ENCODE data around the gene SPSB3. TPM values are rescaled to one million over a fixed set of nuclear protein-coding genes. Genes with fewer than 3 reads are reported as not detected.

SPSB3 gene
- total RNA-seq, 1 donor from 2014 or later, result 50.0 TPM

DNA sequence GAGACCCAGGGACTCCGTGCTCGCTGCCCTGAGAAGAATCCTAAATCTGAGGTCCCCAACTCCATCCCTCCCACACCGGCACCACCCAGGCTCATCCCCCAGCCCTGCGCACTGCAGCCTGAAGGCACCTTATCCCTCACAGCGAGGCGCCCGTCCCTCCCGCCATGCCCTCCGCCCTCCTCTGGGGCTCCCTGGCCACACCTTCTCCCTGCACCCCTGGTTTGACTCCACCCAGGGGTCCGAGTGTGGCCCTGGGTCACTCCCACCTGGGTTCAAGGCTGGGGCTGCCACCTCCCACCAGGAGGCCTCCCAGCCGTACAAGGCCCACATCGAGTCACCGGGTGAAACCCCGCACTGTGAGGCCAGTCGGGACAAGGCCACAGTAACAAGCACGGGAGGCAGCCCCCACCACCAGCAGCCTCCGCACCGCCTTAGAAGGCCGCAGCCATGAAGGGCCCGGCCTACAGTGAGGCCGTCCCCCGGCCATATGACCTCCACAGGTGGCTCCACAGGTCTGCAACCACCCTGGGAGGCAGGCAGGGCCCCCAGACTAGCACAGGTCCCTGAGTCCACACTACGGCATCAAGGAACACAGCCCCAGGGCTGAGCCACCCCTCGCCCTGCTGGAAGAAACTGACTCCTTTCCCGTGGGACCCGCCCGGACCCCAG, 36.0 kb upstream of the SPSB3 start:
- no peaks in the 10 kb centered on the region for H3K4me1 Mint-ChIP-seq
- no peak for DNase-seq (ENCODE audit: low spot score in 2 of 2, unreplicated experiment in 2 of 2)
- H3K27ac Mint-ChIP-seq, result no peak overlapping the region
- H3K36me3 Mint-ChIP-seq, result peaks cover 14% of the 10 kb centered on the region
- H3K27me3 Mint-ChIP-seq (ENCODE audit: low read depth), result no peaks in the 10 kb centered on the region
- H3K9me3 Mint-ChIP-seq, result no peaks in the 10 kb centered on the region
- no peak overlapping the region for H3K4me3 Mint-ChIP-seq
- TF ChIP-seq, protein P1, sequence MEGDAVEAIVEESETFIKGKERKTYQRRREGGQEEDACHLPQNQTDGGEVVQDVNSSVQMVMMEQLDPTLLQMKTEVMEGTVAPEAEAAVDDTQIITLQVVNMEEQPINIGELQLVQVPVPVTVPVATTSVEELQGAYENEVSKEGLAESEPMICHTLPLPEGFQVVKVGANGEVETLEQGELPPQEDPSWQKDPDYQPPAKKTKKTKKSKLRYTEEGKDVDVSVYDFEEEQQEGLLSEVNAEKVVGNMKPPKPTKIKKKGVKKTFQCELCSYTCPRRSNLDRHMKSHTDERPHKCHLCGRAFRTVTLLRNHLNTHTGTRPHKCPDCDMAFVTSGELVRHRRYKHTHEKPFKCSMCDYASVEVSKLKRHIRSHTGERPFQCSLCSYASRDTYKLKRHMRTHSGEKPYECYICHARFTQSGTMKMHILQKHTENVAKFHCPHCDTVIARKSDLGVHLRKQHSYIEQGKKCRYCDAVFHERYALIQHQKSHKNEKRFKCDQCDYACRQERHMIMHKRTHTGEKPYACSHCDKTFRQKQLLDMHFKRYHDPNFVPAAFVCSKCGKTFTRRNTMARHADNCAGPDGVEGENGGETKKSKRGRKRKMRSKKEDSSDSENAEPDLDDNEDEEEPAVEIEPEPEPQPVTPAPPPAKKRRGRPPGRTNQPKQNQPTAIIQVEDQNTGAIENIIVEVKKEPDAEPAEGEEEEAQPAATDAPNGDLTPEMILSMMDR (IDR thresholded peaks at IDR 0.05; ENCODE audit: unreplicated experiment), result no peak

DNA sequence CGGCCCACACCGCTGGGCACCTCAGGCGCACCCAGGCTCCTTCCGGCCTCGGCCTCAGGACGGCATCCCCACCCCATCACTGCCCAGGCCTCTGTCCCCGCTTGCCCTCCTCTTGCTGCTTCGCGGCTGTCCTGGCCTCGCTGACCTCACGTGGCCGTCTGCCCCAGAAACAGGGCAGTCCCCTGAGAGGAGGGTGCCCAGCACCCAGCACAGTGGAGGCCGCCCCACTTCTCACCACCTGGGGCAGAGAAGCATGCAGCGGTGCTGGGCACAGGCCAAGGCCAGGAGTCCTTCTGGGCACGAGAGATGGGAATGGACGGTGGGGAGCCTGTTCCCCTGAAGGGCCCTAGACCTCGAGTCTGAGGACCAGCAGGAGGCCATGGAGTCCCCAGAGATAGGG, 35.3 kb upstream of the SPSB3 start:
- Mint-ChIP-seq H3K4me1 (no peaks in the 10 kb centered on the region), H3K27me3 (ENCODE audit: low read depth) (no peaks in the 10 kb centered on the region), H3K36me3 (peaks cover 14% of the 10 kb centered on the region), H3K9me3 (no peaks in the 10 kb centered on the region), H3K27ac (no peak overlapping the region), H3K4me3 (no peak overlapping the region)
- no peak for DNase-seq (ENCODE audit: low spot score in 2 of 2, unreplicated experiment in 2 of 2)
- TF ChIP-seq, protein P1 (IDR thresholded peaks at IDR 0.05; ENCODE audit: unreplicated experiment), result no peak

DNA sequence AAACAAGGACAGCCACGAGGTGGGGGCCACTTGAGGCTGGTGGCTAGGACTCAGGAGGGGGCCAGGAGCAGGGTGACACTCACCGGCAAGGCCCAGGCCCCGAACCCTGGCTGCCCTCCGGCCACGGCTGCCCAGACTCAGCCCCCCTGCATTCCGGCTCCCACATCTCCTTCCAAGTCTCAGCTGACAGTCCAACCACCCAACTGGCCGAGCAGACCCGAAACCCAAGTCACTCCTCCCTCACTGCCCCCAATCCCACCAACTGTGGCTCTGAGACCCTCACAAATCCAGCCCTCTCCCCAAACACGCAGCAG, 34.9 kb upstream of the SPSB3 start:
- Mint-ChIP-seq H3K4me3 (no peak overlapping the region), H3K4me1 (no peaks in the 10 kb centered on the region), H3K27ac (no peak overlapping the region), H3K9me3 (no peaks in the 10 kb centered on the region), H3K36me3 (peaks cover 14% of the 10 kb centered on the region), H3K27me3 (ENCODE audit: low read depth) (no peaks in the 10 kb centered on the region)
- DNase-seq (ENCODE audit: low spot score in 2 of 2, unreplicated experiment in 2 of 2), result no peak
- TF ChIP-seq, protein P1 (IDR thresholded peaks at IDR 0.05; ENCODE audit: unreplicated experiment), result no peak

DNA sequence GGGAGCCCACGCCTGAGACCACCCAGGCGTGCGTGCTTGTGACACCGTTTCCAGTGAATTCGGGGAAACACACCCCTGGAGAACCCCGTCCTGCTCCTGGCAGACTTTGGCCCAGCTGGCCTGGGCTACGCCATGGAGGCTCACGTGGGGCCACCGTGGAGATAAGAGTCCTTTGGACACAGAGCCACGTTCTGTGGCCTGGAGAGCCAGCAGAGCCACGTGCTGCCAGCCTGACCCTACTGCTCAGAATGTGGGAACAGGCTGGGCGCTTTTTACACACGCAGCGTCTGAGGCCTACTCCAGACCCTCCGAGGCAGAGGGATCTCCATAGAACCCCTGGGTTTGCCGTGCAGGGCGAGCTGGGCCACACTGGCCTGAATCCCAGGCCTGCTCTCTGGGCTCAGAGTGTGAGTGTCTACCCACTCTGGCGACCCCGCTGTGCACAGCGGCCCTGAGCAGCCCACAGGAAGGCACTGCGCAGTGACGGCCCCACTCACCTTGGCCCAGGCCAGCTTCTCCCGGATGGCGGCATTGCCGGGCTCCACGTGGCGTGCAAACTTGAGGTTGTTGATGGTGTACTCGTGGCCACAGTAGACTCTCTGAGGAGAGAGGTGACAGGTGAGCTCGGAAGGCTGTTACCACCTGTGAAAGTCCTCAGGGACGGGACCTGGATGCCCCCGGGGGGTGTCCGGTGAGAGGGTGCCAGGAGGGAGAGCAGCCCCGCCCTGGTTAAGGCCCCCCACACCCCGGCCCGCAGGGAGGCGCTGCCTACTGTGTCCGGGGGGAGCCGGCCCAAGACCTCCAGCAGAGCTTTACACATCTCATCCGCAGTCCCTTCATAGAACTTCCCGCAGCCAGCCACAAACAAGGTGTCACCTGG, 34.3 kb upstream of the SPSB3 start:
- no peak overlapping the region for H3K4me3 Mint-ChIP-seq

DNA sequence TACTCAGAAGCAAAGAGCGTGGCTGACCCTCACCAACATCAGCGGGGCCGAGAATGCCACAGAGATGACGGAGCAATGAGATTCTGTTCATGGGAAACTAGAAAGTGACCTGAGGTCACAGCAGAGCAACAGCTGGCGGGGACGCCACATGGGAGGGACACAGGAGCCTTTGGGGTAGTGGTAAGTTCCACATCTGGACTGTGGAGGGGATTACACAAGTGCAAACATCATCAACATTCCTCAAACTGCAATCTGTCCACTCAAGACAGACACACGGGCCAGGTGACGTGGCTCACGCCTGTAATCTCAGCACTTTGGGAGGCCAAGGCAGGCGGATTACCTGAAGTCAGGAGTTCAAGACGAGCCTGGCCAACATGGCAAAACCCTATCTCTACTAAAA, 33.1 kb upstream of the SPSB3 start:
- no peaks in the 10 kb centered on the region for H3K4me1 Mint-ChIP-seq
- DNase-seq (ENCODE audit: low spot score in 2 of 2, unreplicated experiment in 2 of 2), result no peak
- H3K4me3 Mint-ChIP-seq, result no peak overlapping the region
- no peaks in the 10 kb centered on the region for H3K9me3 Mint-ChIP-seq
- H3K27ac Mint-ChIP-seq, result no peak overlapping the region
- no peaks in the 10 kb centered on the region for H3K27me3 Mint-ChIP-seq (ENCODE audit: low read depth)
- TF ChIP-seq, protein P1 (IDR thresholded peaks at IDR 0.05; ENCODE audit: unreplicated experiment), result no peak
- H3K36me3 Mint-ChIP-seq, result peaks cover 14% of the 10 kb centered on the region

More for the DNA sequence above, 34.3 kb upstream of the SPSB3 start:
- Mint-ChIP-seq H3K27me3 (ENCODE audit: low read depth) (no peaks in the 10 kb centered on the region), H3K36me3 (peaks cover 14% of the 10 kb centered on the region), H3K27ac (no peak overlapping the region), H3K4me1 (no peaks in the 10 kb centered on the region), H3K9me3 (no peaks in the 10 kb centered on the region)
- no peak for DNase-seq (ENCODE audit: low spot score in 2 of 2, unreplicated experiment in 2 of 2)
- TF ChIP-seq, protein P1 (IDR thresholded peaks at IDR 0.05; ENCODE audit: unreplicated experiment), result no peak
